B cell (primary cell): Measurements from ENCODE around the gene FAM72C.
"Not testable (repeated sequence)": the region's sequence is repeated elsewhere in the genome, so short reads cannot be mapped to it uniquely, and the experiment has no call there.

ENCODE experiments used
- CTCF ChIP-seq: fragments of 200-600 bp; IDR thresholded peaks from one replicate; pipeline ENCODE4 v1.8.0; 2022; ENCODE audit warnings: antibody characterized with exemption, mild to moderate bottlenecking
- EZH2 ChIP-seq: IDR thresholded peaks from 2 replicates; pipeline ENCODE4 v1.6.1; 2012; ENCODE audit warnings: borderline replicate concordance, low read depth, mild to moderate bottlenecking, moderate library complexity, low read length; ENCODE audit not compliant: insufficient read depth, poor library complexity, severe bottlenecking

GRCh38 chr1:143938922-143939321 lies 32.9 kb downstream of the FAM72C start:
- not testable (repeated sequence) for TF ChIP-seq EZH2, CTCF
